Esophagus mucosa (tissue), 1 donor: ENCODE results near the gene SLC5A6. TPM values are rescaled to one million over a fixed set of nuclear protein-coding genes. Genes with fewer than 3 reads are reported as not detected.
"Not testable (repeated sequence)": the region's sequence is repeated elsewhere in the genome, so short reads cannot be mapped to it uniquely, and the experiment has no call there.

Experiments
- ATAC-seq: fragments of 200-7000 bp; cut with Tn5 transposase; one replicate; pipeline ENCODE4 v1.9.1; 2020
- total RNA-seq: library from RNA; stranded (reverse); gene quantifications from one replicate; pipeline ENCODE4 v1.2.4, GENCODE V29; 2023
- donor health status: DM: yes; HTN: yes; CAD: no.

SLC5A6 gene
- total RNA-seq, 1 donor from 2014 or later = 15.6 TPM

DNA sequence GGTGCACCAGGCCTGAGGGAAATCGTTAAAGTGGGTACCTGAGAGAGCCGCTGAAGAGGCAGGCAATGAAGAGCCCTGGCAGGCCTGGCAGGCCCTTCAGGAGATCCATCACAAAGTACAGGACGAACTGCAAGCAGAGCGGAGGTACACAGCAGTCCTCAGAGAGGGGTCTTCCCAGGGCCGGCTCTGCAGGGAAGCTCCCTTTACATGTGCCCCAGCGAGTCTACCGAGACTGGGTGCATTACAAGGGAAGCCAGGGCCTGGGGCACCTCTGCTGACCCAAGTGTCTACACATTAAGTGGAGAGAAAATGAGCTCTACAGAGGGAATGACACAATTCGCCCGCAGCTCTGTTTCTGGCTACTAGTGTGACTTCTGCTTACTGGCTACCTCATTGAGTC lies 8.3 kb downstream of the SLC5A6 start:
- no peak for ATAC-seq

DNA sequence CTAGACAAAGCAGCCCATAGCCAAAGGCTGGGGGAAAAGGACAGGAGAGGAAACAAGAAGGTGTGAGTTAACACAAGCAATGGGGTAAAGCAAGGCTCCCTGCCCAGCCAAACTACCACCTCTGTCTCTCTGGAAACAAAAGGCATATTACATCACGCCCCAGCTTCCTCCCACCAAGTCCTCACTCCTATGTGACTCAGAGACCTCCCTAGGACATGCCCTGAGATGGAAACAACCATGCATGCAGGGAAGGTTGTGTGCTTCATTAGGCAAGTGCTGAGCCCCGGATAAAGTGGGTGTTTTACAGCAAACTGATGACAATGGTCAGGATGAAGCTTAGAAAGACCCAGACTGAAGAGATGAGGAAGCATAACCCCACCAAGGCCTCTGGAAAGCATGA lies 9.2 kb downstream of the SLC5A6 start:
- no peak for ATAC-seq

DNA sequence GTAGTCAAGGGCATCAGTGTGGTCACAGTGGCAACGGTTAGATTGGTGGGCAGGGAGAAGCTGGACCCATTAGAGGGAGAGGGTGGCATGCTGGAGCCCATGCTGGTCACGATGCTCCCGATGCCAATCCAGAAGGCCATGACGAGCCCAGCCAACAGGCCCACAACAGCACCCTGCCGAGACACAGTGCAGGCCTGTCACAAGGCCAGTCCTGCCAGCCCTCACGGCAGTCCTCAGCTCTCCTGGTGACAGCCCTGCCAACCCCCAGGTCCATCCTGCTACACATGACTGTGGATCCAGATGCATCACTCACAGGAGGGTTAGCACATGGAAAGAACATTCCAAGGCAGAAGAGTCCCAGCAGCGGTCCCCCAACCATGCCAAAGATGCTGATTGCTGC lies 10.4 kb downstream of the SLC5A6 start:
- ATAC-seq = no peak

DNA sequence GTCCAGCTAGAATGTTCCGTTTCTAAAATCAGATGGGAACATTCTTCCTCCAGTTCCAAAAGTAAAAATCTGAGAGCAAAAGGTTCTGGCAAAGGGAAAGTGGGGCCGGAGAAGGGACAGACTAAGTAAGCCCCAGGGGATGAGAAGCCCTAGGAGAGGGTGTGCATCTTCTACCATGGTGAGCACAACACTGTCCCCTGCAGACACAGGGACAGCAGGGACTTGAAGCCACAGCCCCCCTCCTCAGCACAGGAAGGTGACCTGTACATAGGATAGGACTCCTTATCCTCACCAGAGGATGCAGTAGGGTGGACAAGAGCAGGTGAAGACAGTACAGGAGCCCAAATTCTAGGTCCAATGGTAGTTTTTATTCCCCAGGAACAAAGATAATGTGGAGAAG lies 12.8 kb downstream of the SLC5A6 start:
- ATAC-seq = no peak

DNA sequence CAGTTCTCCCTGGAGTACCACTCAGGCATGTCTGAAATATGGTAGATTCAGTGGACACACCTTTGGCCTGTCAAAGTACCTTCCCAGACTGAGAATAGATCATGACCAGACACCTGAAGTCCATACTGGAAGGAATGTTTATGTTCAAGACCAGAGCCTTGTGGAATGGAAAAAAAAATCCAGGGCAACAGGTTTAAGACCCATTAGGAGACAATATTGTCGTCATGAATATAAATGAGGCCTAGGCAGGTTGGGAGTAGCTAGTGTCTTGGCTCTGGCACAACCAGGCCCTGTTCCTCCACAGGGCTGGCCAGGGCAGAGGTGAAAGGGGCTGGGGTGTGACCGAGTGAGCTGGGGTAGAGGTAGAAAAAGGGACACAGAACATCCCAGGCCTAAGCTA lies 13.4 kb downstream of the SLC5A6 start:
- ATAC-seq = no peak

DNA sequence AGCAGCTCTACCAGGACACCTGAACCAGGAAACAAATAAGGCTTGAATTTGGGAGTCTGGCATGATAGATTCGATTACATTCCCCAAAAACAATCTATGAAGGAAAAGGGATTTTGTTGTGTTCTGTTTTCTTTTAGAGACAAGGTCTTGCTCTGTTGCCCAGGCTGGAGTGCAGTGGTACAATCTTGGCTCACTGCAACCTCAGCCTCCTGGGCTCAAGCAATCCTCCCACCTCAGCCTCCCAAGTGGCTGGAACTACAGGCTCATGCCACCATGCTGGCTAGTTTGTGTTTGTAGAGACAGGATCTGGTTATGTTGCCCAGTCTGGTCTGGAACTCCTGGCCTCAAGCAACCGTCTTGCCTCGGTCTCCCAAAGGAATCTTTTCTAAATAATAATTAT lies 14.0 kb downstream of the SLC5A6 start:
- ATAC-seq = not testable (repeated sequence)

DNA sequence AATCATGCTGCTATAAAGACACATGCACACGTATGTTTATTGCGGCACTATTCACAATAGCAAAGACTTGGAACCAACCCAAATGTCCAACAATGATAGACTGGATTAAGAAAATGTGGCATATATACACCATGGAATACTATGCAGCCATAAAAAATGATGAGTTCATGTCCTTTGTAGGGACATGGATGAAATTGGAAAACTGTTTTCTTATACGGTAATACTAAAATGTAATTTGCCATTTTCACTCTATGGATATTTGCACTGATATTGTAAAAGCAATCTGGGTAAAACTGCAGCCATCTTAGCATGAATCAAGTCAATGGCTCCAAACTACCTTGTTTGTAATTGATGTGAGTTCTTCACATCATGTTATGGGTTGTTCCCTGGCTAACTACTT lies 16.3 kb downstream of the SLC5A6 start:
- not testable (repeated sequence) for ATAC-seq

DNA sequence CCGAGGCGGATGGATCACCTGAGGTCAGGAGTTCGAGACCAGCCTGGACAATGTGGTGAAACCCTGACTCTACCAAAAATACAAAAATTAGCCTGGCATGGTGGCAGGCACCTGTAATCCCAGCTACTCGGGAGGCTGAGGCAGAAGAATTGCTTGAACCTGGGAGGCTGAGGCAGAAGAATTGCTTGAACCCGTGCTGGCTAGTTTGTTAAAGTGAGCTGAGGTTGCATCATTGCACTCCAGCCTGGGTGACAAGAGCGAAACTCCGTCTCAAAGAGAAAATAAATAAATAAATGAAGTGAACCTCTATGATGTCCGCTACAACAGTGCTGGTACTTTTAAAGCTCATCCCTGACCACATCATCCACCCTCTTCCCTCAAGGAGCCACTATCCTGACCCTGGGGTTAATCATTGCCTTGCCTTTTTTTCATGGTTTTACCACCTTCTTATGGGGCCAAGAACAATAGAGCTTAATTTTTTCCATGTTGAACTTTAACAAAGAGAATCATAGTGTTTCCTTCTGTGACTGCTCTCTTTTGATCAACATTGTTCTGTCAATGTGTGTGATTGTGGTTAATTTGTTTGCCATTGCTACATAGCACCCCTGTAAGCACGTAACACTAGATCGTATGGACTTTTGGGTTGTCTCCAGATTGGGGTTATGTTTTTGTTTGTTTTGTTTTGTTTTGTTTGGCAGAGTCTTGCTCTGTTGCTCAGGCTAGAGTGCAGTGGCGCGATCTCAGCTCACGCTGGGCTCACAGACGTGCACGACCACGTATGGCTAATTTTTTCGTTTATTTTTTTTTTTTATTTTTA lies 17.3 kb downstream of the SLC5A6 start:
- peak; percentile 17 for ATAC-seq

DNA sequence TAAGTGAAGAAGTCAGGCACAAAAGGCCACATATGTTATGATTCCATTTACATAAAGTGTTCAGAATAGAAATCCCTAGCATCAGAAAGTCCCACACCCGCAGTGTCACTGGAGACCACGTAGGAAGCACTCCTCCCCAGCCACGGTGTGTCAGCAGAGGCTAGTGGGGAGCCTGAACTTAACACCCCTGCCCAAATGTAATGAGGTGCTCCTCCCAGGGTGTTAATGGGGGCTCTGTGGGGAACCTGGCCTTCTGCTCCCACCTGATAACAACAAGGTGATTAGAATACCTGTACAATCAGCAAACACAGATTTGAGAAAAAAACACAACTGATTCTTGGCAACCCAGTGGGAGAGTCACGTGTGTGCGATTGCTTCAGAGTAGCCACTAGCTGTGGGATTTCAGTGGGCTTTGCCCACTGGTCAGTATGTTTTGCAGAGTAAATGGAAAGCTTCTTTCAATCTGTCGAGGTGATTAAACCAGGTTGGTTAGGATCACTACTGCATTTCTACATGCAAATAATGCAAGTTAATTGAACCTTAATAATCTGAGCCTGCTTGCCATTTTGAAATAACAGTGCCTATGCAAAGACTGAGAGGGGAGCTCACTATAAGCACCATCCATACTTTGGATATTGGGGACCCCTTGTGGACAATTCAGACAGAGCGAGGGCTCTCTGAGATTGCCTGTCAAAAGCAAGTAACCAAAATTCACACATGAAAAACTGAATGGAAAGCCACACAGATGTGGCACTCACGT lies 20.8 kb downstream of the SLC5A6 start:
- peak; percentile 56 for ATAC-seq

DNA sequence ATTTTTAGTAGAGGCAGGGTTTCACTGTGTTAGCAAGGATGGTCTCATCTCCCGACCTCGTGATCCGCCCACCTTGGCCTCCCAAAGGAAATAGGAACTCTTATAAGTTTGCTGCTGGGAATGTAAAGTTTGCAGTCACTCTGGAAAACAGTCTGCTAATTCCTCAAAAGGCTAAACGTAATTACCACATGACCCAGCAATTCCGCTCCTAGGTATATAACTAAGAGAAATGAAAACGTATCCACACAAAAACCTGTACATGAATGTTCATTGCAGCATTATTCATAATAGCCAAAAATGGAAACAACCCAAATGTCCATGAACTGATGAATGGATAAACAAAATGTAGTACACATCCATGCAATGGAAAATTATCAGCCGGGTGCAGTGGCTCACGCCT lies 22.1 kb downstream of the SLC5A6 start:
- no peak for ATAC-seq

DNA sequence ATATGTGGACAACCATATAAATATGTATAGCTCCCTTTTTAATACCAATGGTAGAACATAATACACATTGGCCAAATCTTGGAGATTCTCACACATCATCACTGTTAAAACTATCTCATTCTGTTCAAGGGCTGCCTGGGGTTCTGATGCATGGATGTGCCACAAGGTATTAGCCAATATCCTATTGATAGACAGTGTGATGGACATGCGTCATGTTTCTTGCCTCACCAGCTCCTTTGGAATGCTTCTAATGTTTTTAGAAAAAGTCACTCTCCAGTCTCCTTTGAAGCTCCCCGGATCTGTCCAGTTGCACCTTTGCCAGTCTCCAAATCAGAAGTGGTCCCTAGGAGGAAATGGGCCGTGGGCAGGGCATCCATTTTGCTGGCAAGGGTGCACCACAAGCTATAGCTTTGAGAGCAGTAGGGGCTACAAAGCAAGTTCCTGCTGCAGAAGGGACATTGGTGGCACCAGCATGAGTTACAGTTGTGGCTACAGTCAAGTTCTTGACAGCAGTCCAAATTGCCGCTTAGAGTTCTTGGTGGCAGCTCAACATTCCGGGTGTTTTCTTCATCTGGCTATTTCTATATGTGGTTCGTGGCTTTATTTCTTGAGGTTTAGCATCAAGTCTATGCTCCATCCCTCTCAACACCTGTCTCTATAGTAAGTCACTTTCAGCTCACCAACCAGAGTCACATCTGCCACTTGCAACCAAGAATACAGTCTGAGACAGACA lies 25.3 kb downstream of the SLC5A6 start:
- no peak for ATAC-seq

DNA sequence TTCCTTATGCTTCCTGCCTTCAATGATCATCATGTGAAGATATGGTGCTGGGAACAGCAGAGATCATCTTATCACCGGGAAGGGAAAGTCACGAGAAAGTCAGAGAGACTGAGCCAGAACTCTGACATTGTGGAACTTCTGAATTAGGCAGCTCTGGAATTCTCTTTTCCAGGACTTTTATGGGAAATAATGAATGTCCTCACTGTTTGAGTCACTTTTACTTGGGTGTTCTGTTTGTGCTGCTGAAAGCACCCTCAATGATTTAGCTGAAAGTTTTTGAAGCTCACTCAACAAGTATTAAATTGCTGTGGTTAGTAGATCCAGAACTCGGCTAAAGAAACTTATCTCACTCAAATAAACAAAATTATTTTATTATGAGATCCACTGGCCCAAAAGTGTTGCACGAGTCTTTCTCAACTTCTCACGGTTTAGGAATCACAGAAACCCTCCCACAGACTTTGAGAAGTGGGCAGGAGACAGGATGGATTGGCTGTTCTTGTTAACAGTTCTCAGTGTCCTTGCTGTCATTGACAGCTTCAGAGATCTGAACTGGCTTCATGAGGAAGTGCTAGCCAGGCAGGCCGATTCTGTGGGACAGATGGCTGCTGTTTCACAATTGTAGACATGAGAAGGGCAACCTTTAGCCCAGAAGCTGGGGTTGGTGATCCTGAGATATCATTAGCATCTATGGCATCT lies 26.6 kb downstream of the SLC5A6 start:
- ATAC-seq = no peak

DNA sequence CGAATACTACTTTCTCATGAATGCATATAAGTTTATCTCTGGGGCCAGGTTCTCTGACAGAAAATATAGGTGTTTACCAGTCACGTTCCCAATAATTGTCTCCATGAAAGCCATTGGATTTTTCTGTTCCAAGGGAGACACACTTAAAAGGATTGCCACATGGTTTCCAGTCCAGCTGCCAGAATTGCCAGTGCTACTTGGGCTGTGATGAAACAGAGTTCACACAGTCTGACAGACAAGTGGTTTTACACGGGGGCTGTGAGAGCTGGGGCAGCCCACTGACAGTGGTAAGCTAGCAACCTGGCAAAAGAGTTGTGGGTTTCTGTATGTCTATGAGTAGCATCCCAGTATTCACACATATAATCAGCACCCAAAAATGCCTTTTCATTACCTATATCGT lies 28.0 kb downstream of the SLC5A6 start:
- no peak for ATAC-seq

DNA sequence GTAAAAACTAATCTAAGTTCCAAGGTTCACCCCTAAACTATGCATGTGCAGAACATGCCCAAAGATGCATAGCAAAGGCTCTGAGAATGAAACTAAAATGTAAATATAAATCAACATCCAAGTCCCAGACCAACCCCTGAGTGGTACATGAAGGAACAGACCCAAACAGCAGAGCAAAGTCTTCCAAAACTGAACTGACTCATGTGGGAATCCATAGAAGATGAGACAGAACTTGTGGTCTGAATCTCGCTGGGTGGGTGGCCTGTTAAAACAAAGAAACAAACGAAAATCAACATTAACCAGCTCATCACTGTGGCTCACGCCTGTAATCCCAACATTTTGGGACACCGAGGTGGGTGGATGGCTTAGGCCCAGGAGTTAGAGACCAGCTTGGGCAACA lies 29.7 kb downstream of the SLC5A6 start:
- ATAC-seq = no peak

DNA sequence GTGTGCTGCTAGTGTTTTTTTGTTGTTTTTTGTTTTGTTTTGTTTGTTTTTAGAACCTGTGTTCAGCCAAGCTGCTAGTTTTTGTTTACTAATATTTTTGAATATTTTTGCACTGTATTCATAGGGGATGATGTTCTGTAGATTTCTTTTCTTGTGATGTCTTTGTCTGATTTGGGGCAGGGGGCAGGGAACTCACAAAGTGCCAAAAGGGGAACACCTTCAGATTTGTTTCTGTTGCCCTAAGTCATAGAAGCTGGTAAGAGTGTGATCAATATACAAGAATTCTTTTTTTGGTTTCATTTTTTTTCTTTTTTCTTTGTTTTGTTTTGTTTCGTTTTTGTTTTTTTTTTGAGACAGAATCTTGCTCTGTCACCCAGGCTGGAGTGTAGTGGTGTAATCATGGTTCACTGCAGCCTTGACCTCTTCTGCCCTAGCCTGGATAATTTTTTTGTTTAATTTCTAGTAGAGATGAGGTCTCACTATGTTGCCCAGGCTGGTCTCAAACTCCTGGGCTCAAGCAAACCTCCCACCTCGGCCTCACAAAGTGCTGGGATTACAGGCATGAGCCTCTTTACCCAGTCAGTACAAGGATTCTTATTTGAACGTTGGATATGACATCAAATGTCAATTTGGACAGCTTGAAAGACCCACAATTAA lies 32.6 kb downstream of the SLC5A6 start:
- no peak for ATAC-seq

DNA sequence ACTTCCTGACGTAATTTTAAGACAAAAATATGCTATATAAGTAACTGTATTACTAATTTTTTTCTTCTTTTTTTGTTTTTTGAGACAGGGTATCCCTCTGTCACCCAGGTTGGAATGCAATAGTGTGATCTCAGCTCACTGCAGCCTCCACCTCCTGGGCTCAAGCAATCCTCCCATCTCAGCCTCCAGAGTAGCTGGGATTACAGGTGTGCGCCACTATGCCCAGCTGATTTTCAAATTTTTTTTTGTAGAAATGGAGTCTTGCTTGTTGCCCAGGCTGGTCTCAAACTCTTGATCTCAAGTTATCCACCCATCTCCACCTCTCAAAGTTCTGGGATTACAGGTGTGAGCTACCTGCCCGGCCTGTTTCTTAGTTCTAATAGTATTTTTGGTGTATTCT lies 33.6 kb downstream of the SLC5A6 start:
- no peak for ATAC-seq

DNA sequence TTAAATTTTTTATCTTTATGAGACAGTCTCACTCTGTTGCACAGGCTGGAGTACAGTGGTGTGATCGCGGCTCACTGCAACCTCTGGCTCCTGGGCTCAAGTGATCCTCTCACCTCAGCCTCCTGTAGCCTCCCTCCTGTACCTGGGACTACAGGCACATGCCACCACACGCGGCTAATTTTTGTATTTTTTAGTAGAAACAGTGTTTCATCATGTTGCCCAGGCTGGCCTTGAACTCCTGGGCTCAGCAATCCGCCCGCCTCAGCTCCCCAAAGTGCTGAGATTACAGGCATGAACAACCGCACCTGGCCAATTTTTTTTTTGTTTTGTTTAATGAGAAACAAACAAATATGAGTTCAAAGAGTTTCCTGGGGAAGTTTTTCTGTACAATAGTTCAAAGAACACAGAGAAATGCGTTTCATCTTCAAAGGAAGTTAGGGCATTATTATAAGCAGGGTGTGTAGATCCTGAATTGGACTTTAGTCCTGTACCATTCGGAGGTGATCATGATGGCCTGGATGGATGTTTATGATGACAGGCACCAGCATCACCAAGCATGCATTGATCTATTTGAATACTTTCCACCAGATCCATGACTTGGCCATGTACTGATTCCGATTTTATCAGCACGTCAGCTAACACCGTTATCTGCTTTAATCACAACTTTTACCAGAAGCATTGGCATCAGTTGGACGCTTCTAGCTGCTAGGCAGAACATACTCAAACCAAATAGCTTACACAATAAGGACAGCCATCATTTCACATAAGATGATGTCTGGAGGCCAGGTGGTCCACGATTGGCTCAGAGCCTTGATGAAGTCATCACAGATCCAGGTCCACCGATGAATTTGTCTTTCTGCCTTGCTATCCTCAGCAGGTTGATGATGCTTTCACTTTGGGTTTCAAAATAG lies 34.4 kb downstream of the SLC5A6 start:
- ATAC-seq = no peak

DNA sequence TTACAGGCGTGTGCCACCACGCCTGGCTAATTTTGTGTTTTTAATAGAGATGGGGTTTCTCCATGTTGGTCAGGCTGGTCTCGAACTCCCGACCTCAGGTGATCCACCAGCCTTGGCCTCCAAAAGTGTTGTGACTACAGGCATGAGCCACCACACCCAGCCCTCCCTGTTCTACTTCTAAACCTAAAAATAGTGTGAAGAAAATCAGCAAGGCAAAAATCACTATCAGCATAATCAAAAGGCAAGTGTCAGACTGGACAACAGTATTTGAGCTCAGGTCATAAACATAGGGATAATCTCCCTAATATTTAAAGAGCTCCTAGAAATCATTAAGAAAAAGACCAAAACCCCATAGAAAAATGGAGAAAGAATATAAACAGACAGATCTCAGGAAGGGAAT lies 36.3 kb downstream of the SLC5A6 start:
- ATAC-seq = not testable (repeated sequence)

DNA sequence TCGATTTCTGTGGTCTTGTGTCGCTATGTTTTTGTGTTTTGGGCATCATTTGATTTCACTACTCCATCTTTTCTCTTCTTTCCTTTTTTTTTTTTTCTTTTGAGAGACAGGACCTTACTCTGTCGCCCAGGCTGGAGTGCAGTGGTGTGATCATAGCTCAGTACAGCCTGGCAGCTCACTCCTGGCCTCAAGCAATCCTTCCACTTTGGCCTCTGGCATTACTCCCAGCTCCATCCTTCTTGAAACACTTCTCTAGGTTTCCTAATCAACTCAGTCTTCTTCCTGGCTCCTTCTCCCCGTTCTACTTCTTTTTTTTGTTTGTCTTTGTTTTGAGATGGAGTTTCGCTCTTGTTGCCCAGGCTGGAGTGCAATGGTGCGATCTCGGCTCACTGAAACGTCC lies 36.7 kb downstream of the SLC5A6 start:
- no peak for ATAC-seq

DNA sequence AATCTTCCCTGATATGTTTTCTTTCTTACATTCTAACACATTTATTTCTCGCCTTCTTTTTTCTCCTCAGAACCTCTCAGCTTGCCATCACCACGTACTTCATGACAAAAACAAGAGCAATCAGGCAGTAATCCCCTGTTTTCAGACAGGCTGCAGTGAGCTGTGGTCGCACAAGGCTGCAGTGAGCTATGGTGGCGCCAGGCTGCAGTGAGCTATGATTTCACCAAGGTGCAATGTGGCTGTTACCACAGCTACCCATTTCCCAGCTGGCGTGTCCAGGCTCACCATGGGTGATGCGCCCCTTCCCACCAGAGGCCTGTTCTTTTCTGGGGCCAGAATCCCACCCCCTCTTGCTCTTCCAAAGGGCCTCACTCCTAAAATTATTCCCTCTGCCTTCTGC lies 37.4 kb downstream of the SLC5A6 start:
- ATAC-seq = no peak

DNA sequence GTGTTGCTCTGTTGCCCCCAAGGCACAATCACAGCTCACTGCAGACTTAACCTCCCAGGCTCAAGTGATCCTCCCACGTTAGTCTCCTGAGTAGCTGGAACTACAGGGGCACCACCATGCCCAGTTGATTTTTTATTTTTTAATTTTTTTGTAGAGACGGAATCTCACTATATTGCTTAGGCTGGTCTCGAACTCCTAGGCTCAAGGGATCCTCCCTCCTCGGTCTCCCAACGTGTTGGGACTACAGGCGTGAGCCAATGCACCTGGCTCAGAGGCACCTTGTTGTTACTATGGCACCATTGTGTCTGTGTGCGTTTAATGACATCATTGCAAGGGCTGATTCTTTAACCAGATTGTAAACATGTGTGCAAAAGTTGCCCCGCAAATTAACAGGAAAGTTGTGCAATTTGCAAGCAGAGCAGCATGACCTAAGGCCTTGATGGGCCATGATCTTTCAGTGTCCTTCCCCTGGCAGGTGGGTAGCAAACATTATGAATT lies 40.7 kb downstream of the SLC5A6 start:
- no peak for ATAC-seq
